GM12865 (cell line): Measurements from ENCODE around the gene PDE8B.

Source experiments
- DNase-seq: peaks from one replicate; pipeline ENCODE4 v3.0.0; 2010; ENCODE audit warnings: low read depth
- H3K4me3 ChIP-seq: 2 replicates; pipeline ENCODE4 v1.5.1; 2011; ENCODE audit warnings: mild to moderate bottlenecking, low read depth, low read length, control low read depth
- CTCF ChIP-seq: IDR thresholded peaks from 2 replicates; pipeline ENCODE4 v1.5.1; 2011; ENCODE audit warnings: low read length, control low read depth, low read depth, inconsistent platforms; ENCODE audit not compliant: insufficient read depth; ENCODE audit errors: missing control alignments

The PDE8B gene

GRCh38 chr5:77301447-77301883, 91.0 kb downstream of the PDE8B start:
- no peak overlapping the region for H3K4me3 ChIP-seq
- no peak for DNase-seq
- no peak for TF ChIP-seq CTCF

DNA sequence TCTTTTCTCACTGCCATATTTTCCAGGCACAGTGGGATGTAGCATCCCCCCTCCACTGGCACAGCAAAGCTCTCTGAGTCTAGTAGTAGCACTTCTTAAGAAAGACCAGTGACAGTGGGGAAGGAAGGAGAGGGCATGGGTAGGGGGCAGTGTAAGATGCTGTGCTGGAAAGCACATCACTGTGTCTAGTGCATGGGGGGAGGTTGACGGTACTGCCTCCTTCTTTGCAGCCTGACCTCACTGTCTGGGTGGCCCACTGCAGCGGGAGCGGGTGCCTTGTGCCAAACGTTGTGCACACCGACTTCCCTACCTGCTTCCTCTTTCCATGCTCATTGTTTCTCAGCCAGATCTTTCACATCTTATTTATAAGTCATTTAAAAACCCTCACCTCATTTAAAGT, 91.8 kb downstream of the PDE8B start:
- no peak for TF ChIP-seq CTCF
- no peak overlapping the region for H3K4me3 ChIP-seq
- DNase-seq: no peak

- H3K4me3 ChIP-seq: no peak overlapping the region
- no peak for TF ChIP-seq CTCF
Measured at GRCh38 chr5:77302653-77303052, 92.2 kb downstream of the PDE8B start.

GRCh38 chr5:77304388-77304787, 93.9 kb downstream of the PDE8B start:
- no peak overlapping the region for H3K4me3 ChIP-seq
- no peak for TF ChIP-seq CTCF
- no peak for DNase-seq

More at GRCh38 chr5:77302653-77303052, 92.2 kb downstream of the PDE8B start:
- DNase-seq: no peak

- TF ChIP-seq CTCF: no peak
- no peak overlapping the region for H3K4me3 ChIP-seq
- DNase-seq: no peak
Measured at GRCh38 chr5:77305222-77305846, 94.9 kb downstream of the PDE8B start.

- no peak for TF ChIP-seq CTCF
- no peak for DNase-seq
- H3K4me3 ChIP-seq: no peak overlapping the region
Measured at GRCh38 chr5:77305956-77306355, 95.5 kb downstream of the PDE8B start.

GRCh38 chr5:77306531-77306930, 96.1 kb downstream of the PDE8B start:
- H3K4me3 ChIP-seq: no peak overlapping the region
- no peak for TF ChIP-seq CTCF
- no peak for DNase-seq
